ENCODE results near the gene HES5. TPM values are rescaled to one million over a fixed set of nuclear protein-coding genes. Genes with fewer than 3 reads are reported as not detected.

HES5 gene
- total RNA-seq, 4 donors from 2014 or later = not detected

- TF ChIP-seq CTCF (IDR thresholded peaks at IDR 0.05) (no peak), POLR2A (IDR thresholded peaks at IDR 0.05) (no peak)
- no peak for DNase-seq
- intact Hi-C loops (cut with DNase I) = no loop called here
Observed at GRCh38 chr1:2563205-2563604, 33.1 kb upstream of the HES5 start.

GRCh38 chr1:2561898-2562895 is 32.1 kb upstream of the HES5 start:
- Histone ChIP-seq H3K4me3 (replicated peaks in 1 of 3) (no peak overlapping the region), H3K9me3 (no peaks in the 10 kb centered on the region), H3K27ac (no peak overlapping the region), H3K36me3 (no peaks in the 10 kb centered on the region), H3K27me3 (no peaks in the 10 kb centered on the region), H3K4me1 (peaks cover 2 to 8% of the 10 kb centered on the region in 2 donors)
- no peak for DNase-seq
- TF ChIP-seq POLR2A (IDR thresholded peaks at IDR 0.05) (no peak), CTCF (IDR thresholded peaks at IDR 0.05) (peak in 1 of 6 experiments; percentile 27)
- intact Hi-C loops (cut with DNase I) = no loop called here
- 92 to 96% methylated on average over 12 to 18 of the region's 24 CpGs for WGBS, 2 donors

More at GRCh38 chr1:2563205-2563604, 33.1 kb upstream of the HES5 start:
- Histone ChIP-seq H3K4me1 (no peaks in the 10 kb centered on the region), H3K4me3 (replicated peaks in 1 of 3) (no peak overlapping the region), H3K27ac (no peak overlapping the region), H3K36me3 (no peaks in the 10 kb centered on the region), H3K9me3 (no peaks in the 10 kb centered on the region), H3K27me3 (no peaks in the 10 kb centered on the region)
- WGBS, 2 donors = 86 to 87% methylated on average over 4 to 17 of the region's 18 CpGs

GRCh38 chr1:2561446-2561845 is 31.4 kb upstream of the HES5 start:
- intact Hi-C loops (cut with DNase I) = no loop called here
- H3K4me1 ChIP-seq = peaks cover 5 to 14% of the 10 kb centered on the region in 2 donors
- H3K36me3 ChIP-seq = no peaks in the 10 kb centered on the region
- 86 to 89% methylated on average over 8 to 11 of the region's 11 CpGs for WGBS, 2 donors
- H3K27me3 ChIP-seq = no peaks in the 10 kb centered on the region
- H3K9me3 ChIP-seq = no peaks in the 10 kb centered on the region
- H3K27ac ChIP-seq = no peak overlapping the region
- no peak for DNase-seq
- no peak overlapping the region for H3K4me3 ChIP-seq (replicated peaks in 1 of 3)
- TF ChIP-seq CTCF (IDR thresholded peaks at IDR 0.05) (no peak), POLR2A (IDR thresholded peaks at IDR 0.05) (no peak)

- no peak for DNase-seq
- 94% methylated on average over 9 to 15 of the region's 15 CpGs for WGBS, 2 donors
- H3K27ac ChIP-seq = no peak overlapping the region
- peaks cover 6 to 18% of the 10 kb centered on the region in 2 donors for H3K4me1 ChIP-seq
- no peaks in the 10 kb centered on the region for H3K36me3 ChIP-seq
- no peaks in the 10 kb centered on the region for H3K27me3 ChIP-seq
- H3K9me3 ChIP-seq = no peaks in the 10 kb centered on the region
- TF ChIP-seq CTCF (IDR thresholded peaks at IDR 0.05) (no peak), POLR2A (IDR thresholded peaks at IDR 0.05) (no peak)
- intact Hi-C loops (cut with DNase I) = no loop called here
- H3K4me3 ChIP-seq (replicated peaks in 1 of 3) = no peak overlapping the region
Observed at GRCh38 chr1:2560299-2561073, 30.4 kb upstream of the HES5 start.
